GM12878 (cell line): ENCODE measurements around the gene DUSP16. TPM values are rescaled to one million over a fixed set of nuclear protein-coding genes. Genes with fewer than 3 reads are reported as not detected.

Experiments used
- BACH1 ChIP-seq: fragments of 450-650 bp; IDR thresholded peaks from 2 replicates; pipeline ENCODE4 v1.6.1; 2017; ENCODE audit warnings: mild to moderate bottlenecking, borderline replicate concordance
- BMI1 ChIP-seq: fragments of 450-650 bp; IDR thresholded peaks from 2 replicates; pipeline ENCODE4 v1.6.1; 2016; ENCODE audit warnings: mild to moderate bottlenecking, moderate library complexity, borderline replicate concordance
- BRCA1 ChIP-seq: IDR thresholded peaks from 2 replicates; pipeline ENCODE4 v1.6.1; 2011; ENCODE audit warnings: low read depth, low read length, improper control_type of control experiment
- CREB1 ChIP-seq: IDR thresholded peaks from 2 replicates; pipeline ENCODE4 v1.6.1; 2012; ENCODE audit warnings: low read depth, mild to moderate bottlenecking, inconsistent platforms
- FOS ChIP-seq: IDR thresholded peaks from 3 replicates; pipeline ENCODE4 v1.6.1; 2011; ENCODE audit warnings: borderline replicate concordance; ENCODE audit not compliant: insufficient read length; ENCODE audit errors: extremely low read depth
- HDAC2 ChIP-seq: fragments of 200-600 bp; sonication (generic); IDR thresholded peaks from 2 replicates; pipeline ENCODE4 v1.6.1; 2017
- KDM1A ChIP-seq: fragments of 200-600 bp; sonication (generic); IDR thresholded peaks from 2 replicates; pipeline ENCODE4 v1.6.1; 2016; ENCODE audit warnings: borderline replicate concordance
- MEF2B ChIP-seq: fragments of 450-650 bp; IDR thresholded peaks from 2 replicates; pipeline ENCODE4 v1.6.1; 2018; ENCODE audit warnings: mild to moderate bottlenecking, moderate library complexity; ENCODE audit not compliant: partially characterized antibody, poor library complexity, severe bottlenecking
- MTA3 ChIP-seq: IDR thresholded peaks from 2 replicates; pipeline ENCODE4 v1.6.1; 2012; ENCODE audit warnings: low read length, inconsistent platforms, borderline replicate concordance
- MXI1 ChIP-seq: fragments of 150-350 bp; IDR thresholded peaks from 2 replicates; pipeline ENCODE4 v1.6.1; 2011; ENCODE audit warnings: low read depth, mild to moderate bottlenecking, inconsistent platforms, low read length, improper control_type of control experiment
- RBBP5 ChIP-seq: fragments of 200-600 bp; sonication (generic); conservative IDR thresholded peaks from 2 replicates; pipeline ENCODE4 v1.6.1; 2016
- RELB ChIP-seq: fragments of 450-650 bp; IDR thresholded peaks from 2 replicates; pipeline ENCODE4 v1.6.1; 2017; ENCODE audit warnings: low read depth, mild to moderate bottlenecking, moderate library complexity
- RUNX3 ChIP-seq: IDR thresholded peaks from 2 replicates; pipeline ENCODE4 v1.6.1; 2012; ENCODE audit warnings: low read length, inconsistent platforms
- SREBF2 ChIP-seq: IDR thresholded peaks from 2 replicates; pipeline ENCODE4 v1.6.1; 2012; ENCODE audit warnings: mild to moderate bottlenecking, low read length
- SRF ChIP-seq, 2 experiments: IDR thresholded peaks; 2 replicates each; pipeline ENCODE4 v1.6.1; 2011; ENCODE audit warnings: low read depth in 2 of 2, low read length in 2 of 2, mild to moderate bottlenecking in 1 of 2, moderate library complexity in 1 of 2
- TAF1 ChIP-seq: IDR thresholded peaks from 2 replicates; pipeline ENCODE4 v1.6.1; 2011; ENCODE audit warnings: mild to moderate bottlenecking, low read depth, low read length, borderline replicate concordance
- TCF12 ChIP-seq: IDR thresholded peaks from 2 replicates; pipeline ENCODE4 v1.6.1; 2011; ENCODE audit warnings: low read depth, mild to moderate bottlenecking, low read length
- USF1 ChIP-seq: IDR thresholded peaks from 2 replicates; pipeline ENCODE4 v1.6.1; 2011; ENCODE audit warnings: borderline replicate concordance, low read depth, mild to moderate bottlenecking, moderate library complexity, mixed read lengths, low read length; ENCODE audit not compliant: insufficient read depth; ENCODE audit errors: extremely low read length
- WRNIP1 ChIP-seq: IDR thresholded peaks from 2 replicates; pipeline ENCODE4 v1.6.1; 2011; ENCODE audit warnings: low read depth, low read length, improper control_type of control experiment, borderline replicate concordance
- ZNF24 ChIP-seq: fragments of 450-650 bp; IDR thresholded peaks from 2 replicates; pipeline ENCODE4 v1.6.1; 2017; ENCODE audit warnings: antibody characterized with exemption, mild to moderate bottlenecking
- ZNF274 ChIP-seq: IDR thresholded peaks from one replicate; pipeline ENCODE4 v1.8.0; 2011; ENCODE audit not compliant: insufficient read length, insufficient read depth
- polyA plus RNA-seq, 11 experiments: library from polyadenylated mRNA; depleted of rRNA in 4 of 11; unstranded in 6 of 11; stranded (reverse) in 5 of 11; fragments of >200 nt; fragmentation: Nextera tagmentation in 4 of 11; fragmentation: Illumina TruSeq in 1 of 11; extraction: Ambion mirVana in 4 of 11; extraction: Trizol in 1 of 11; gene quantifications; 1 replicate in 1 of 11; 2 replicates in 10 of 11; pipeline versions ENCODE4 v1.2.1 to v1.2.3, GENCODE V29; 2011 to 2016; ENCODE audit warnings: inconsistent platforms in 2 of 11, missing spikeins in 2 of 11, low read depth in 1 of 11
- total RNA-seq, 4 experiments: library from RNA; depleted of rRNA in 3 of 4; stranded (reverse); fragments of >200 nt in 3 of 4; fragmentation: Illumina TruSeq in 1 of 4; extraction: Trizol in 1 of 4; gene quantifications; 2 replicates each; pipeline versions ENCODE4 v1.2.1 to v1.2.3, GENCODE V29; 2013 to 2021
- TF ChIP-seq, protein P1 (sequence below): IDR thresholded peaks from 2 replicates; pipeline ENCODE4 v1.6.1; 2012; ENCODE audit warnings: low read depth, low read length, improper control_type of control experiment
- TF ChIP-seq, protein P2 (sequence below): IDR thresholded peaks from 2 replicates; pipeline ENCODE4 v1.6.1; 2011; ENCODE audit warnings: low read depth, mild to moderate bottlenecking, low read length, moderate library complexity, borderline replicate concordance; ENCODE audit errors: extremely low read depth

The DUSP16 gene
- total and polyA plus RNA-seq, 10 of the 15 experiments (the other 5 are each of a cell fraction or from before 2014, with no cell fraction given) = 3.9 to 75.3 (median 26.8) TPM

GRCh38 chr12:12582895-12583303, 20.2 kb upstream of the DUSP16 start (continued):
- TF ChIP-seq BMI1 = peak; percentile 85
- no peak for TF ChIP-seq HDAC2
- TF ChIP-seq, protein P1, sequence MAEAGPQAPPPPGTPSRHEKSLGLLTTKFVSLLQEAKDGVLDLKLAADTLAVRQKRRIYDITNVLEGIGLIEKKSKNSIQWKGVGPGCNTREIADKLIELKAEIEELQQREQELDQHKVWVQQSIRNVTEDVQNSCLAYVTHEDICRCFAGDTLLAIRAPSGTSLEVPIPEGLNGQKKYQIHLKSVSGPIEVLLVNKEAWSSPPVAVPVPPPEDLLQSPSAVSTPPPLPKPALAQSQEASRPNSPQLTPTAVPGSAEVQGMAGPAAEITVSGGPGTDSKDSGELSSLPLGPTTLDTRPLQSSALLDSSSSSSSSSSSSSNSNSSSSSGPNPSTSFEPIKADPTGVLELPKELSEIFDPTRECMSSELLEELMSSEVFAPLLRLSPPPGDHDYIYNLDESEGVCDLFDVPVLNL = no peak
- no peak for TF ChIP-seq USF1
- no peak for TF ChIP-seq WRNIP1
- TF ChIP-seq SREBF2 = no peak
- TF ChIP-seq MEF2B = peak; percentile 98
- TF ChIP-seq RUNX3 = peak; percentile 97
- TF ChIP-seq MXI1 = no peak
- peak; percentile 84 for TF ChIP-seq RELB
- TF ChIP-seq ZNF274 = no peak
- TF ChIP-seq RBBP5 = no peak
- no peak for TF ChIP-seq TAF1
- TF ChIP-seq FOS = no peak
- no peak; the same call in none of the 2 replicates for TF ChIP-seq TCF12
- TF ChIP-seq KDM1A = no peak
- TF ChIP-seq, protein P2, sequence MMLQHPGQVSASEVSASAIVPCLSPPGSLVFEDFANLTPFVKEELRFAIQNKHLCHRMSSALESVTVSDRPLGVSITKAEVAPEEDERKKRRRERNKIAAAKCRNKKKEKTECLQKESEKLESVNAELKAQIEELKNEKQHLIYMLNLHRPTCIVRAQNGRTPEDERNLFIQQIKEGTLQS = no peak
- TF ChIP-seq SRF (IDR thresholded peaks at IDR 0.05; ENCODE audit: low read depth in 2 of 2, low read length in 2 of 2) = 0 out of 4 replicates have a peak, but pooled peaks of 1 of the 2 experiments have one; percentile 47
- TF ChIP-seq ZNF24 = peak; percentile 95
- peak; percentile 97 for TF ChIP-seq CREB1
- peak; percentile 93 for TF ChIP-seq MTA3
- peak; percentile 94; the same call in 1 of the 2 replicates for TF ChIP-seq BACH1
- no peak for TF ChIP-seq BRCA1
